ENCODE results near the gene ZNF75A.

The ZNF75A gene

GRCh38 chr16:3281222-3281820 lies 24.0 kb upstream of the ZNF75A start:
- DNase-seq (ENCODE audit: low read depth) = no peak
- no peak for TF ChIP-seq CTCF (IDR thresholded peaks at IDR 0.05; ENCODE audit: insufficient read depth, low read depth, low read length, missing control alignments)
- no peak overlapping the region for H3K4me3 ChIP-seq (ENCODE audit: low read length)

GRCh38 chr16:3282103-3282729 lies 23.1 kb upstream of the ZNF75A start:
- no peak for DNase-seq (ENCODE audit: low read depth)
- no peak for TF ChIP-seq CTCF (IDR thresholded peaks at IDR 0.05; ENCODE audit: insufficient read depth, low read depth, low read length, missing control alignments)
- H3K4me3 ChIP-seq (ENCODE audit: low read length) = peak overlapping the region; percentile 95

- peak within 1 kb of the TSS; percentile 95 for H3K4me3 ChIP-seq (ENCODE audit: low read length)
- DNase-seq (ENCODE audit: low read depth) = peak; percentile 99
Measured at GRCh38 chr16:3282730-3283542, 22.4 kb upstream of the ZNF75A start, which contains the start of gene ZNF263. Gene ZNF263, plus strand, starts transcription at chr16:3283491. Its CDS starts 328 bp downstream, at chr16:3283819.

GRCh38 chr16:3283543-3284447 lies 21.5 kb upstream of the ZNF75A start:
- peak; percentile 10 for DNase-seq (ENCODE audit: low read depth)
- peak overlapping the region; percentile 95 for H3K4me3 ChIP-seq (ENCODE audit: low read length)
- no peak for TF ChIP-seq CTCF (IDR thresholded peaks at IDR 0.05; ENCODE audit: insufficient read depth, low read depth, low read length, missing control alignments)

More at GRCh38 chr16:3282730-3283542, 22.4 kb upstream of the ZNF75A start, which contains the start of gene ZNF263:
- no peak for TF ChIP-seq CTCF (IDR thresholded peaks at IDR 0.05; ENCODE audit: insufficient read depth, low read depth, low read length, missing control alignments)

GRCh38 chr16:3285131-3285530 lies 20.2 kb upstream of the ZNF75A start:
- TF ChIP-seq CTCF (IDR thresholded peaks at IDR 0.05; ENCODE audit: insufficient read depth, low read depth, low read length, missing control alignments) = no peak
- H3K4me3 ChIP-seq (ENCODE audit: low read length) = peak overlapping the region; percentile 95
- no peak for DNase-seq (ENCODE audit: low read depth)

GRCh38 chr16:3289998-3290673 lies 15.2 kb upstream of the ZNF75A start:
- TF ChIP-seq CTCF (IDR thresholded peaks at IDR 0.05; ENCODE audit: insufficient read depth, low read depth, low read length, missing control alignments) = no peak
- no peak for DNase-seq (ENCODE audit: low read depth)
- H3K4me3 ChIP-seq (ENCODE audit: low read length) = no peak overlapping the region
